NB4 (cell line): ENCODE measurements around the gene GLRX.

Experiments
- DNase-seq: peaks from one replicate; pipeline ENCODE4 v3.0.0; 2010; ENCODE audit warnings: low read depth
- H3K4me3 ChIP-seq: one replicate; pipeline ENCODE4 v1.5.1; 2011; ENCODE audit warnings: mild to moderate bottlenecking, low read depth, low read length, moderate library complexity
- MYC ChIP-seq: IDR thresholded peaks from 2 replicates; pipeline ENCODE4 v1.6.1; 2011; ENCODE audit warnings: low read depth, low read length
- POLR2A ChIP-seq: IDR thresholded peaks from 2 replicates; pipeline ENCODE4 v1.6.1; 2011; ENCODE audit warnings: mild to moderate bottlenecking; ENCODE audit not compliant: insufficient read length; ENCODE audit errors: extremely low read depth
- TF ChIP-seq, protein P1 (sequence below): IDR thresholded peaks from one replicate; pipeline ENCODE4 v1.5.1; 2012; ENCODE audit warnings: low read depth, low read length
- TF ChIP-seq, protein P2 (sequence below): IDR thresholded peaks from 2 replicates; pipeline ENCODE4 v1.6.1; 2011; ENCODE audit warnings: low read depth, low read length

Gene GLRX

DNA sequence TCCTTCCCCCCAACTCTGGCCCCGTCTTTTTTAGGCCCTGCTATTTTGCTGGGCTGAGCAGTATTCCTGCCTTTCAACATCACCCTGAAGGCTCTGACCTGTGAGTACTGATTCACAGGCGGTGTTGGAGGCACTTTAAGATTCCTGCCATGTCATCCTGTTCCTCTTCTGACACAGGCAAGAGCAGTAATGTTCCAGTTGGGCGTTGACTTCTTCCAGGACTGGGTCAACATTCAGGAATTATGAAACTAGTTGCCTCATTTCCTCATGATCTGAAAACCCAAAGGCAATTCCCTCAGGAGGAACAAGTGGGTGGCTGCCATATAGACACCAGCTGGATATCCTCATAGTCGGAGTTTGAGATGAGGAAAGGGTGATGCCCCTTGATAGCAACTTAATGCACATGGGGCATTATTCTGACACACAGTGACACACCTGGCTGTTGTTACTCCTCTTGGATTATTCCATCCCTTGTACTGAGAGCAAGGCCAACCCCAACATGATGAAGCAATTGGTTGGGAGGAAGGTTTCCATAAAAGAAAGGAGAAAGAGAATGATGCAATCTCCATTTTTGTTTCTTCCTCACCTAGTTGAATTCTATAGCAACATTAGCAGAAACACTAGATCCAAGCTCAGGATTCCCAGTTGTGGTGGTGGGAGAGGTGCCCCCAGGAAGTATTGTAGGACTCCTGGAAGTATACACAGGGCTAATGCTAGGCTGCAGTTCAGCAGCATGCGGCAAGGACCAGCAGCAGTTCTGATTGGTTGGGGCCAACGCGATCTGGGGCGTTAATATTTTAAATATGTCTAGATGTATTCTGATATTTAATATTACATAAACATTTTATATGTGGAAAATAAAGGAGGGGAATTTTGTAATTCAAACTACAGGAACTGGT, 19.6 kb upstream of the GLRX start:
- TF ChIP-seq, protein P1, sequence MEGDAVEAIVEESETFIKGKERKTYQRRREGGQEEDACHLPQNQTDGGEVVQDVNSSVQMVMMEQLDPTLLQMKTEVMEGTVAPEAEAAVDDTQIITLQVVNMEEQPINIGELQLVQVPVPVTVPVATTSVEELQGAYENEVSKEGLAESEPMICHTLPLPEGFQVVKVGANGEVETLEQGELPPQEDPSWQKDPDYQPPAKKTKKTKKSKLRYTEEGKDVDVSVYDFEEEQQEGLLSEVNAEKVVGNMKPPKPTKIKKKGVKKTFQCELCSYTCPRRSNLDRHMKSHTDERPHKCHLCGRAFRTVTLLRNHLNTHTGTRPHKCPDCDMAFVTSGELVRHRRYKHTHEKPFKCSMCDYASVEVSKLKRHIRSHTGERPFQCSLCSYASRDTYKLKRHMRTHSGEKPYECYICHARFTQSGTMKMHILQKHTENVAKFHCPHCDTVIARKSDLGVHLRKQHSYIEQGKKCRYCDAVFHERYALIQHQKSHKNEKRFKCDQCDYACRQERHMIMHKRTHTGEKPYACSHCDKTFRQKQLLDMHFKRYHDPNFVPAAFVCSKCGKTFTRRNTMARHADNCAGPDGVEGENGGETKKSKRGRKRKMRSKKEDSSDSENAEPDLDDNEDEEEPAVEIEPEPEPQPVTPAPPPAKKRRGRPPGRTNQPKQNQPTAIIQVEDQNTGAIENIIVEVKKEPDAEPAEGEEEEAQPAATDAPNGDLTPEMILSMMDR: no peak
- TF ChIP-seq, protein P2, sequence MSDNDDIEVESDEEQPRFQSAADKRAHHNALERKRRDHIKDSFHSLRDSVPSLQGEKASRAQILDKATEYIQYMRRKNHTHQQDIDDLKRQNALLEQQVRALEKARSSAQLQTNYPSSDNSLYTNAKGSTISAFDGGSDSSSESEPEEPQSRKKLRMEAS: no peak
- no peak for TF ChIP-seq POLR2A
- H3K4me3 ChIP-seq: no peak overlapping the region
- DNase-seq: no peak

DNA sequence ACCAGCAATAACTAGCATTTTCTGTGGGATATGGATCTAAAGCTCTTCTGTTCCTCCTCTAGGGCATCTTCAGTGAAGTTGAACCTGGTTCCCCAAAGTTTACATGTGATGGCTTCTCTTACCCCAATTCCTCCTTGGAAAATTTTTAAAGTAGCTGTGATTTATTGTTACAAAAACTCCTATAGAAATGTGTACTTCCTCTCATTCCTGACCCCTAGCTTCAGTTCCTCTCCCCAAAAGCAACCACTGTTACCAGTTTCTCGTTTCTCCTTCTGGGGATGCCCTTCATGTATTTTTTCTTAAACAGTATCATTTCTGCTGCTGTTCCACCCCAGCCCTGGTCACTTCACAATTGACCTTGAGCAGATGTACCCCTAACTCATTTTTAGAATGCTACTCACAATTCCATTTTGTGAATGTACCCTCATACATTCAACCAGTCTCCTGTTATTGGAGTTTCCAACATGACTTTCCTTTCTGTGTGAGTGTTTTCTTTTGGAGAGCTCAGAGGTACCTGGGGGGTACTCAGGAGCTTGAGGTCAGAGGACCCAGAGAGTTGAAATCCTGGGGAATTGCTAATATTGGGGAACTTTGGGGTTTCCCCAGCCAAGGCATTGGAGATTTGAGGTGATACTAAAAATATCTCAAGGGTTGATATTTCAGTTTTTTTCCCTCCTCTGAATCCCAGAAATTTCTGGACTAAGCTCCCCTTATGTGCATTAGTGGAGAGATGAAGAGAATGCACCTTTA, 18.6 kb upstream of the GLRX start:
- TF ChIP-seq, protein P1: no peak
- TF ChIP-seq MYC (no peak), POLR2A (no peak)
- TF ChIP-seq, protein P2: no peak
- DNase-seq: no peak

DNA sequence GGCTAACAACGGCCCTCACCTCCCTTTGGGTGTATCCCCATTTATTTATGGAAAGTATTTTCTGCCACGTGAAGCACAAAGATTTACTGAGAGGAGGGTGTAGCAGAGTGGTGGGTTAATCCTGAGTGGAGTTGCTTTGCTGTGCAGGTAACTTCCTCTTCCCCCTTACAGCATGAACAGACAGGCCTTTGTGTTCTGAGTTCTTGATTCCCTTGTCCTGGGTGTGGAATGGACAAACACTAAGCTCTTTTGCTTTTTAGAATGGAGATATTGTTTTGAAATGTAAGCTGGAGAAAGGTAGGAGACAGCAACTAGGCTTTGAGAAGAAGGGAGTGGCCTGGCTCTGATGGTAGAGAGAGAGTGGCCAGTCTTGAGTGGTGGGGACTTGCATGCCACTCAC, 17.1 kb upstream of the GLRX start:
- H3K4me3 ChIP-seq: no peak overlapping the region
- no peak for TF ChIP-seq POLR2A
- TF ChIP-seq, protein P2: no peak
- TF ChIP-seq MYC: no peak
- TF ChIP-seq, protein P1: no peak
- no peak for DNase-seq

More for the DNA sequence above, 18.6 kb upstream of the GLRX start:
- no peak overlapping the region for H3K4me3 ChIP-seq

DNA sequence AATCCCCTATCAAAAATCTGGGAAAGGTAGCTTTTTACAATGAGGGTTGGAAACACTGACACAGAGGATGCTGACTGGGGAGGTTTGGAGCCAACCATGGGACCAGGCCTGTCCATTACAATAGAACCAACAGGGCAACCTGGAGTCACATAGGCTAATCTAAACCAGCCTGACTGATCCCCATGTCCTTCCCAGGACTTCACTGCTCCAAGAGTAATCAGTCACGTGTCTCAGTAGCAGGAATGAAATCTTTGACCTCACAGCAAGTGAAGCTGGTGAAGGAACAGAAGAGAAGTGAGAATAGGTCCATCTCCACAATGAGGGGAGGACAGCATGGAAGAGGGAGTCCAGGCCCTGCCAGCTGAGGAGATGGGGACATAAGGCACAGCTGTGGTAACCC, 16.0 kb upstream of the GLRX start:
- no peak overlapping the region for H3K4me3 ChIP-seq
- TF ChIP-seq, protein P2: no peak
- TF ChIP-seq, protein P1: no peak
- TF ChIP-seq MYC (no peak), POLR2A (no peak)
- DNase-seq: no peak

DNA sequence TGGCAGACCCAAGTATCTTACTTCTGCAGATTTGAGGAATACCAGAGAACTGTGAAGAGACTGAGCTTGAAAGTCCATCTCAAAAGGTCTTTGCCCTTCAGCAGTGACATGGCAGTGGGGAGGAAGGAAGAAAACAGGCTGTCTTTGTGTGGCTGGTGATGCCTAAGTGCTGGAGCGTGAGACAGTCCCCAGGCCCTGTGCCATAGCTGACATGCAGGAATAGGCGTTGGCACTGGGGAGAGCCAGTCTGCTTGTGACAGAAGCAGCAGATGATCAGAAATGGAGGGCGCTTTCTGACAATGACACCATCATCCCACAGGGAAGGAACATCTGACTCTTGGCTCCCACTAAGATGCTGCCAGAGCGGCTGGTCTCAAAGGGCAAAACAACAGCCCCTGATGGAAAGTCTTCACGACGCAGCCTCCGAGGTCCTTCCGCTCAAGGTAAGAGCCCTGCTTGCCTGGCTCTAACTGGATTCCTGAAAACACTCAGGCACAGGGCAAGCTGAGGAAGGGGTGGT, 15.5 kb upstream of the GLRX start:
- H3K4me3 ChIP-seq: no peak overlapping the region
- no peak for DNase-seq
- TF ChIP-seq, protein P1: no peak
- TF ChIP-seq POLR2A (no peak), MYC (no peak)
- TF ChIP-seq, protein P2: no peak
